Right hindlimb (tissue), 1 donor: ENCODE data around the gene BCL2.
"Not testable (repeated sequence)": the region's sequence is repeated elsewhere in the genome, so short reads cannot be mapped to it uniquely, and the experiment has no call there.

Experiments
- DNase-seq: peaks from one replicate; pipeline ENCODE4 v3.0.0-alpha.2; 2018

The BCL2 gene

GRCh38 chr18:63257453-63257852, 62.1 kb downstream of the BCL2 start:
- DNase-seq, result no peak

- DNase-seq, result no peak
These were observed 64.1 kb downstream of the BCL2 start for GRCh38 chr18:63255435-63255834.

- DNase-seq, result no peak
These were observed 64.7 kb downstream of the BCL2 start for GRCh38 chr18:63254716-63255399.

GRCh38 chr18:63253428-63254372, 65.9 kb downstream of the BCL2 start:
- DNase-seq, result no peak

GRCh38 chr18:63253014-63253413, 66.6 kb downstream of the BCL2 start:
- DNase-seq, result no peak

- peak; percentile 60 for DNase-seq
These were observed 69.8 kb downstream of the BCL2 start for GRCh38 chr18:63249771-63250170.

- no peak for DNase-seq
These were observed 71.6 kb downstream of the BCL2 start for GRCh38 chr18:63247926-63248325.

GRCh38 chr18:63247506-63247905, 72.1 kb downstream of the BCL2 start:
- DNase-seq, result no peak

GRCh38 chr18:63245600-63245999, 74.0 kb downstream of the BCL2 start:
- DNase-seq, result no peak

- DNase-seq, result peak; percentile 69
These were observed 75.0 kb downstream of the BCL2 start for GRCh38 chr18:63244607-63245006.

GRCh38 chr18:63241760-63242159, 77.8 kb downstream of the BCL2 start:
- no peak for DNase-seq

- DNase-seq, result no peak
These were observed 78.3 kb downstream of the BCL2 start for GRCh38 chr18:63241317-63241712.

GRCh38 chr18:63240531-63241316, 78.8 kb downstream of the BCL2 start:
- no peak for DNase-seq

GRCh38 chr18:63238693-63239075, 80.9 kb downstream of the BCL2 start:
- no peak for DNase-seq

GRCh38 chr18:63237881-63238692, 81.5 kb downstream of the BCL2 start:
- peak; percentile 76 for DNase-seq

- DNase-seq, result peak; percentile 80
These were observed 82.4 kb downstream of the BCL2 start for GRCh38 chr18:63236921-63237846.

- DNase-seq, result no peak
These were observed 83.2 kb downstream of the BCL2 start for GRCh38 chr18:63236406-63236805.

GRCh38 chr18:63235920-63236319, 83.6 kb downstream of the BCL2 start:
- DNase-seq, result not testable (repeated sequence)

GRCh38 chr18:63234841-63235240, 84.7 kb downstream of the BCL2 start:
- DNase-seq, result no peak

GRCh38 chr18:63234432-63234831, 85.1 kb downstream of the BCL2 start:
- DNase-seq, result no peak

- no peak for DNase-seq
These were observed 86.2 kb downstream of the BCL2 start for GRCh38 chr18:63233334-63233733.
